ENCODE measurements around the gene CRYBG1. TPM values are rescaled to one million over a fixed set of nuclear protein-coding genes. Genes with fewer than 3 reads are reported as not detected.

Gene CRYBG1
- total RNA-seq, 2 donors from 2014 or later = 2.5 to 2.7 TPM

GRCh38 chr6:106448000-106448426 lies 87.5 kb downstream of the CRYBG1 start:
- Histone ChIP-seq H3K36me3 (ENCODE audit: control insufficient read depth, insufficient read depth, low read length) (no peaks in the 10 kb centered on the region), H3K4me3 (ENCODE audit: low read length) (no peak overlapping the region), H3K9ac (ENCODE audit: extremely low read depth, low read length, poor library complexity, severe bottlenecking) (no peak overlapping the region), H3K27me3 (ENCODE audit: control insufficient read depth, insufficient read depth, low read length, poor library complexity, severe bottlenecking) (peaks cover 4% of the 10 kb centered on the region), H3K9me3 (ENCODE audit: control insufficient read depth, low read length) (no peaks in the 10 kb centered on the region), H3K27ac (ENCODE audit: low read depth, low read length) (no peak overlapping the region), H3K4me1 (ENCODE audit: control insufficient read depth, insufficient read depth, low read length) (no peaks in the 10 kb centered on the region)
- H3K4me3 Mint-ChIP-seq = no peak overlapping the region
- no peak for TF ChIP-seq CTCF (conservative IDR thresholded peaks at IDR 0.05)
- no peaks in the 10 kb centered on the region for H3K4me1 Mint-ChIP-seq
- 92 to 100% methylated on average over 2 to 6 of the region's 6 CpGs for WGBS, 2 experiments (ENCODE audit: insufficient coverage in 1 of 2, insufficient read length in 1 of 2)
- no peak for DNase-seq
- no peaks in the 10 kb centered on the region for H3K9me3 Mint-ChIP-seq
- no peaks in the 10 kb centered on the region for H3K27me3 Mint-ChIP-seq (ENCODE audit: insufficient read depth)
- no peak overlapping the region for H3K27ac Mint-ChIP-seq
- H3K36me3 Mint-ChIP-seq (ENCODE audit: low read depth) = no peaks in the 10 kb centered on the region

- H3K9me3 ChIP-seq (ENCODE audit: control insufficient read depth, low read length) = no peaks in the 10 kb centered on the region
- no peaks in the 10 kb centered on the region for H3K27me3 Mint-ChIP-seq (ENCODE audit: insufficient read depth)
- H3K4me1 ChIP-seq (ENCODE audit: control insufficient read depth, insufficient read depth, low read length) = no peaks in the 10 kb centered on the region
- no peaks in the 10 kb centered on the region for H3K36me3 Mint-ChIP-seq (ENCODE audit: low read depth)
- H3K4me3 Mint-ChIP-seq = no peak overlapping the region
- H3K9ac ChIP-seq (ENCODE audit: extremely low read depth, low read length, poor library complexity, severe bottlenecking) = no peak overlapping the region
- TF ChIP-seq CTCF (conservative IDR thresholded peaks at IDR 0.05) = no peak
- H3K4me1 Mint-ChIP-seq = no peaks in the 10 kb centered on the region
- DNase-seq = no peak
- no peaks in the 10 kb centered on the region for H3K36me3 ChIP-seq (ENCODE audit: control insufficient read depth, insufficient read depth, low read length)
- H3K27ac ChIP-seq (ENCODE audit: low read depth, low read length) = no peak overlapping the region
- H3K27me3 ChIP-seq (ENCODE audit: control insufficient read depth, insufficient read depth, low read length, poor library complexity, severe bottlenecking) = no peaks in the 10 kb centered on the region
- H3K4me3 ChIP-seq (ENCODE audit: low read length) = no peak overlapping the region
- WGBS, 2 experiments (ENCODE audit: insufficient coverage in 1 of 2, insufficient read length in 1 of 2) = 45% methylated on average over 2 of the region's 2 CpGs; no CpG with 5 or more reads in 1 of the 2 experiments
- no peaks in the 10 kb centered on the region for H3K9me3 Mint-ChIP-seq
- H3K27ac Mint-ChIP-seq = no peak overlapping the region
Observed at GRCh38 chr6:106450653-106451052, 90.1 kb downstream of the CRYBG1 start.

GRCh38 chr6:106451439-106451838 lies 90.9 kb downstream of the CRYBG1 start:
- Mint-ChIP-seq H3K27me3 (ENCODE audit: insufficient read depth) (no peaks in the 10 kb centered on the region), H3K4me3 (no peak overlapping the region), H3K27ac (no peak overlapping the region), H3K4me1 (no peaks in the 10 kb centered on the region), H3K9me3 (no peaks in the 10 kb centered on the region), H3K36me3 (ENCODE audit: low read depth) (no peaks in the 10 kb centered on the region)
- 67 to 81% methylated on average over 3 to 7 of the region's 7 CpGs for WGBS, 2 experiments (ENCODE audit: insufficient coverage in 1 of 2, insufficient read length in 1 of 2)
- Histone ChIP-seq H3K9ac (ENCODE audit: extremely low read depth, low read length, poor library complexity, severe bottlenecking) (no peak overlapping the region), H3K36me3 (ENCODE audit: control insufficient read depth, insufficient read depth, low read length) (no peaks in the 10 kb centered on the region), H3K4me1 (ENCODE audit: control insufficient read depth, insufficient read depth, low read length) (no peaks in the 10 kb centered on the region), H3K9me3 (ENCODE audit: control insufficient read depth, low read length) (no peaks in the 10 kb centered on the region), H3K27me3 (ENCODE audit: control insufficient read depth, insufficient read depth, low read length, poor library complexity, severe bottlenecking) (no peaks in the 10 kb centered on the region), H3K4me3 (ENCODE audit: low read length) (no peak overlapping the region), H3K27ac (ENCODE audit: low read depth, low read length) (no peak overlapping the region)
- no peak for TF ChIP-seq CTCF (conservative IDR thresholded peaks at IDR 0.05)
- DNase-seq = no peak

All from endodermal cell (in vitro differentiated cells).